Stimulated activated CD4-positive, alpha-beta T cell treated with anti-CD3 and anti-CD28 coated beads, Interleukin-12 subunit alpha, Interleukin-12 subunit beta, amount 100 ng/mL, for 4 hours (primary cell): Measurements from ENCODE around the gene APOD.

Experiments
- DNase-seq: peaks from one replicate; pipeline ENCODE4 v3.0.0-alpha.2; 2020

APOD gene

DNA sequence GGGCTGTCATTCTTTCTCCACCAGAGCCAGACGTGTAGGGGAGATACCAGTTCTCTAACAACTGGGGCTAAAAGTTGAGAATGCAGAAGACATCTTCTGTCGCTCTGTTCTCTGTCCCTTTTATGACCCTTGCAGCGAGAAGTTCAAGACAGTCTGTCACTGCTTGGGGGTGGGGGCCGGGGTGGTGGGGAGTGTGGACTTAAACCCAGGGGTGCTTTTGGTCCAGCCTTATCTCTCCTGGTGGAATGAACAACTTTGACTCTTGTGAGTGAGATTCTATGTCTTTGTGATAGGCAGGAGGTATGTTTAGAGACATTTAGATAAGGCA, 767 bp upstream of the APOD start:
- DNase-seq, result no peak

DNA sequence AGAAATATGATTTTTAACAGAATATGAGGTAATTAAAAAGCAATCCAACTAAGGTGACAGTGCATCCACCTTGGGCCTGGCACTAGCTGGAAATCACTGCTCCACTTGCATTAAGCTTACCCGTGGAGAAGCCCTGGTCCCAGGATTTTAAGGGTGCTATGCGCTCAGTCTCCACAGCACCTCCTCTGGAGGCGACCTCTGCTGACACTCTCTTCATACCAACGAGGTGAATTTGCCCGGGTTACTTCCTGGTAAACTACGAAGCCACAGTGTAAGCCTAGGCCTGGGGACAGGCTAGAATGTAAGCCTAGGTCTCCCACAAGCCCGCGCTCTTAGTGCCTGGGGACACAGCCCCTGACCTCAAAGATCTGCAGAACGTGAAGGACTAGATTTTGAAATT, 793 bp downstream of the APOD start:
- DNase-seq, result no peak

DNA sequence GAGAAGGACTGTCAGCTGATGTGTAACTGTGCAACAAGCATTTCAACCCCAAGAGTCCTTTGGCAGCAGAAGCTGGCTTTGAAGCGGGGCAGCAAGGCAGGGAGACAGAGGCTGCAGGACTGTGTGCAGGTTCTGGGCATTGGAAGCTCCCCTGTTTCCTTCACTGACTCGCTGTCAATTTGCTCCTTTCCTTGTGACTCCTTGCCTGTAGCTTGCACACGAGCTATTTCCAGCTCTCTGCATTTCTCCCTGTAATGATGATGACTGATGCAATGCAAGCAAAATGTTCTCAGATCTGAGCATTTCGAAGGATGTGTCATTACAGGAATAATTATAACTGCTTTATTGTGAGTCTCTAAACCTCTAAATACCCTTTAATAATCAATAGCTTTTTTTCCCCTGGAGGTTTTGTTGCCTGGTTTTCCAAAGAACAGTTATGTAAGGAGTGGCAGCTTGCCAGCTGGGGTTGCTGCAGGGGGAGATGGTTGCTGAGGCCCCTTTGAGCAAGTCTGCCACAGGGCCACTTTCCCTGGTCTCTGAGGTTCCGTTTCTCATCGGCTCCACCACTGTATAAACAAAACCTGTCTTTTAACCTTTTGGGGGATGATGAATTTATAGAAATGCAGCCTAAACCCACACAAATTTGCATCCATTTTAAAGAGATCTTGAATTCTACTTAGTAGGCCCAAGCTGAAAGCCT, 2.8 kb downstream of the APOD start:
- DNase-seq, result no peak

DNA sequence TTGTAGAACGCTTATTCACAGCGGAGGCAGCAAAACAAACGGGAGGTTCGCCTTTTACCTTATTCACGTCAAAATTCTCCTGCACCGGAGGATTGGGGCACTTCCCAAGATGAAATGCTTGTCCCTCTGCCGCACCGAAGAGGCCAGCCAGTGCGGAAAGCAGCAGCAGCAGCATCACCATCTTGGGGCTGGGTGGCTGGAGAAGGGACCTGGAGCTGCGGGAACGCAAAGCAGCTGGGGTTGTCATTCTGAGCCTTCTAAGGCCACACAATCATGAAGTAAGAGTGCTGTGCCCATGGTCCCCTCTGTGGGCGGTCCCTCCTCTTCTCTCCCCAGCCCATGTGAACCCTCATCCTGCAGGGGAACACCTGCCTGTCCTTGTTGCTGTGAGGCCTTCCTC, 4.5 kb downstream of the APOD start:
- DNase-seq, result no peak

DNA sequence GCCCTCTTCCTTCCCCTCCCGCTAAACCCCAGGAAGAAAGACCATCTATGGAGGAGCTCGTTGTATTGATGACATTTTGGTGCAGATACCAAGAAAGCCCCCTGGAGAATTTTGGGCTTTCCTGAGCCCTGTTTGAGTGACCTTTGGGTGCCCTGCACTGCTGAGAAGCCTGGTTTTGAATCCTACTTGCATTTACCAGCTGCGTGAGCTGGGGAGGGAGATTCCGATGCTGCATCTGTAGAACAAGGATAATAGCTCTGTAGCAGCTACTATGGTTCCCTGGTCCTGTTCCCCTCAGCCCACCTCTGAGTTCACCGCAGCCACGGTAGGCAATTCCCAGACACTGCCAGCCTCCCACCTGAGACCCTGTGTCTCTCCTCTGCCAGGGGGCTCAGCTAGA, 5.2 kb downstream of the APOD start:
- no peak for DNase-seq

DNA sequence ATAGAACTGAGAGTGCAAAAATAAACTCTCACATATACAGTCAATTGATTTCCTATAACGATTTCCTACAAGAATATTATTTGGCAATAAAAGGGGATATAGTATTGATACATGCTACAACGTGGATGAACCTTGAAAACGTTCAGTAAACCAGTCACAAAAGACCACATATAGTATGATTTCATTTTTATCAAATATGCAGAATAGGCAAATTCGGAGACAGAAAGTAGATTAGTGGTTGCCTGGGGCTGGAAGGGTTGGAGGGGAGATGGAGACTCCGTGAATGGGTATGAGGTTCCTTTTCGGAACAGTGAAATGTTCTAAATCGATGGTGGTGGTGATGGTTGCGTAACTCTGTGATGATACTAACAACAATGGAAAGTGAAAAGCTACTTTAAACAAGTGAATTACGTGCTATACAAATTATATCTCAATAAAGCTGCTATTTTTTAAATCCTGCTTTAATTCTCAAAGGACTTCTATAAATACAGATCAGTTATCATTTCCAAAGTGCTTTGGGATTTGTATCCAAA, 6.0 kb downstream of the APOD start:
- DNase-seq, result no peak

DNA sequence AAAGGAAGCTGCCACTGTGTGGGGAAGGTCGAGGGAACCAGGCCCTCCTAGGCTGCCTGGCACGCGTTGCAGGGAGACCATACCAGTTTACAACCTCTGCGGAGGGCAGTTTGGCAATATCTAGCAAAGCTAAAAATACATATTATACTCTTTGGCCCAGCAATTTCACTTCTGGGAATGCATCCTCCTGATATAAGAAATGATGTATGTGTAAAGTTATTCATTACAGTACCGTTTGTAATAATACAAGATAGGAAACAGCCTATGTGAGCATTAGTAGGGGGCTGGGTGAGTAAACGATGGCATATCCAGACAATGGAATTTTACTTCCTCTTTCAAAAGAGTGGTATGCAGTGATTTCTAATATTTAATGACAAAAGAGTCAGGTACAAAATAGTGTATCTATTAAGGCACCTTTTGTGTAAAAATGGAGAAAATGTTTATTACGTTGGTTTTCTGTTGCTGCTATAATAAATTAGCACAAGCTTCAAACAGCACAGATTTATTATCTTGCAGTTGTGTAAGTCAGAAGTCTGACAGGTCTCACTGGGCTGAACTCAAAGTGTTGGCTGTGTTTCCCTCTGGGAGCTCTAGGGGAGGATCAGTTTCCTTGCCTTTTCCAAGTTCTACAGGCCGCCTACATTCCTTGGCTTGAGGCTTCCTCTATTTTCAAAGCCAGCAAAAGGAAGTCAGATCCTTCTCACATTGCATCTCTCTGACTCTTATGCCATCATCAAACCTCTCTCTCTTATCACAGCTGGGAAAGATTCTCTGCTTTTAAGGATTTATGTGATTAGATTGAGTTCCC, 9.0 kb downstream of the APOD start:
- DNase-seq, result no peak

DNA sequence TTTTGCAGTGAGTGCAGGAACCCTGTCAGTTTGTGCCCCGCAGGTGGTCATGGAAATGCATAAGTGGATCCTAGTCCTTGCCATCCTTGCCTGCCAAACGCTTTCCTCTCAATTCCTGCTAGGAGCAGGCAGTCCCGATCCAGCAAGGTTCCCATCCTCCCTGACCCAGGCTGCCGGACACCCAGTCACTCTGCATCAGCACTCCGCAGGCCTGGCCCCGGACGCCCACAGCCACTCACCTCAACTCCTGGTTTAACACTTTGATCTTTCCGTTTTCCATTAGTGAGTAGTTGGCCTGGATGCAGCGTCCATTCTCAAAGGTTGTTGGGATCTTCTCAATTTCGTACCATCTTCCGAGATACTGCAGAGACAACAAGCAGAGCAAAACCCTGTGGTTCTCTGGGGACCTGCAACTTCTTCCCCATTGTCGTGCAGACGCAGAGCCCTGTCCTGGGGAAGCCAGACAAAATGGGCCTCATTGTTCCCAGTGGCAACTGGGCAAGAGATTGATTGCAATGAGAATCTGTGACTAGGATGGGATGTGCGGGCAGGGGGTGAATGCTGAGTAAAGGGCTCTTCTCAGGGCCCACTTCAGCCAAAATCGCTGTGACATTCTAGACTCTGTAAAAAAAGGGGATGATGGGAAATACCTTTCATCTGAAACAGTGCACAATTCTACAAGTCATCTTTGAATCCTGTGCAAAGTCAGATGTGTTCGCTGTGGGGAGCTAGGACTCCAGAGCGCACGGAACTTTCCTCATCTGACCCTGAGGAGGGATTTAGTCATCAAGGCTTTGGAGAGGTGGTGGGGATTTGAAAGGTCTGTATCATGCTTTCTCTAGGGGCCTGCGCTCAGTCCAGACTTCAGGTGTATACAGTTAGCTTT, 9.9 kb downstream of the APOD start:
- no peak for DNase-seq

DNA sequence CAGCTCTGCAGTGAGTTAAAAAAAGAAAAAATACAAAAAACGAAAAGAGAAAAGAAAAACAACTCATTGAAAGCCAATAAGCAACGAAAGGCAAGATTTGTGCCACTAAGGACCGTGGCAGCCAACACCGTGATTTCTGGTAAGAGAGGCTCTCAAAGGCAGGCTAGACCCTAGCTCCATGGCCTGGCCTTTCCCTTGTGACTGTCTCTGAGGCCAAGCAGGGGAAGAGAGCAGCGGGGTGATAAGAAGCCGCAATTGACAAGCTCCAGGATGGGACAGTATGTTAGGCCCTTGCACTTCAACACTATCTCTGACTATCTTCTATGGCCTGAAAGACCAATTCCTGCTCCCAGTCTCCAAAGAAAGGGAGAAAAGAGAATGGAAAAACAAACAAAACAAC, 12.4 kb downstream of the APOD start:
- DNase-seq, result no peak

DNA sequence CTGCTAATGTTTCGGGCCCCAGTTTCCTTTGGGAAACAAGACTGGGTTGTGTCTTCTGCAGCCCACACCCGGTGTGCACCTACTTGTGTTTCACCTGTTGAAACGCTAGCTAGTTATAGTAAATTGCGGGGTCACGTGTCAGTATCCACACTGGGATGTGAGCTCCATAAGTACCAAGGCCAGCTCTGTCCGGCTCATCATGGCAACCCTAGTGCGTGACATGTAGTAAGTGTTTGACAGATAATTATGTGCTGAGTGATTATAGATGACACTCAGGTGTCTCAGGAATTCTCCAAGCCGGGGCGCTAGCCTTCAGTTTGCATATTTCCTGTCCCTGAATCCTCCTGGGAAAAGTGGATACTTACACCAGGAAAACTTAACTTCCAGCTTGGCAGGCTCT, 12.8 kb downstream of the APOD start:
- DNase-seq, result no peak

DNA sequence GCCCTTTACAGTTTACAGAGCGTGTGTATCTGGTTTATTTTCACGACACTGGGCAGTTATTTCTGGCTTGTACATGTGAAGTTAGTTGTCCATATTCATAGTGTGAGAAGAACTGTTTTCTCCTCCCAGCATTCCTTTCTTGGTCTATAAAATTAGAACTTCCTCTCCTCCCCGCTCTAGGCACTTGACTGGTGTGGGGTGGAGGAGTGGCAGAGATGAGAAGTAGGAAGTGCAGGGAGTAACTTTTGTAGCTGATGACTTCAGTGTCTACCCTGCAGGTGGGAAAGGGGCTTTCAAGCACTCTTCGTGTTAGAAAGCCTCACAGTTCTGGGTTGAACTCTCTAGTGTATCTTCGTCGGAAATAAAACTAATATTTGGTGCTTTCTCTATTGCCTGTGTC, 13.4 kb downstream of the APOD start:
- no peak for DNase-seq

DNA sequence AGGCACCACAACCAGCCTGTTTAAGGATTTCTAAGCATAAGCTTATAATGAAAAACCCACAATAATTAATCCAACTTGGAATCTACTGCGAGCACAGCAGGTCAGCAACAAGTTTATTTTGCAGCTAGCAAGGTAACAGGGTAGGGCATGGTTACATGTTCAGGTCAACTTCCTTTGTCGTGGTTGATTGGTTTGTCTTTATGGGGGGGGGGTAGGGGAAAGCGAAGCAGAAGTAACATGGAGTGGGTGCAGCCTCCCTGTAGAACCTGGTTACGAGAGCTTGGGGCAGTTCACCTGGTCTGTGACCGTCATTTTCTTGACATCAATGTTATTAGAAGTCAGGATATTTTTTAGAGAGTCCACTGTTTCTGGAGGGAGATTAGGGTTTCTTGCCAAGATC, 15.1 kb downstream of the APOD start:
- DNase-seq, result no peak

DNA sequence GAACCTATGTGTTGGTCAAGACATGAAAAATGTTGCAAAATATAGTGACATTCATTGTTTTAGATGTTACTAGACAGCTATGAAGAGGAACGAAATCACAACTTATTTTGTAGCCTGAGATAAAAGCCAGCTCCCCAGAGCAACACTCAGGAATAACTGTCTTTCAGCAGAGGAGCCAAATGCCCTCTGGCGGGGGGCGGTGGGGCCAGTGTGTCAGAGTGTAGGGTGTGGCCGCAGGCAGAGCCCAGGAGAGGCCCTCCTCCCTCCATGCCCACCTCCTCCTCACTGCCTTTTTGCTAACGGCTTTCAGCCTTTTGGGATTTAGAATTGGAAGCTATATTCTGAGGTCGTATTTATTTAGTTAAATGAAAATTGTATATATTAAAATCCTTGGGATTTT, 16.9 kb downstream of the APOD start:
- DNase-seq, result no peak

DNA sequence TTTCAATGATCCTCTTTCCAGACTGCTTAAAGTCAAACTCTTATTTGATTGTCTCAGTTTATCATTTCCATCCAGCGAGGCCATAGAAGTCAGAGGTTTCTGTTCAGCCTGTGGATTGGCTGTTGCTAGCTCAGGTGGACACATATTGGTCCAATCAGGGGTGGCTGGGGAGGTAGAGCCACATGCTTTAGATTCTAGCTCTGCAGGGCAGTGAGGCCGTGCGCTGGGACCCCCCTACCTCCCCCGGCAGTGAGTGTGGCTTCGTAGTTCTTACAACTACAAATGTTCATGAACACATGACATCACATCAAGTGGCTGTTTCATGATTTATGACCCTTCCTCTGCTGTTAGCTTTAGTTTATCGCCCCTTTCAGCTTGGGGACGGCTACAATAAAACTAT, 18.0 kb downstream of the APOD start:
- DNase-seq, result no peak

DNA sequence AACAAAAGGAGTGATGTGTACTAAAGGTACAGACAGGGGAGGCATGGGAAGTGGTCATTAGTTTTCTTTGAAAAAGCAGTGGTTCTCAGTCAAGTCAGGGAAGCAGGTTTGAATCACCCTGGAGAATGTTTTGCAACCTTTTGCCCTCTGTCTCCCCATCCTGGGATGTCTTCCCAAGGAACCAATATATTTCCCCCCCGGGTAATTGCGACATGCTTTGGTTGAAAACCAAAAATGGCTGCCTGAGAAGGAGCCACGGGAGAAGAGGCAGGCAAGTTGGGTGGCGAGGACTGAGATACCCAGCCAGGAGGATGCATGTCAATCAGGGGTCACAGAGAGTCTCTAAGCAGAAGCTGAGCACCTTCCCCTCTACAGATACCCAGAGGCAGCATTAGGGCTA, 20.4 kb downstream of the APOD start:
- no peak for DNase-seq

DNA sequence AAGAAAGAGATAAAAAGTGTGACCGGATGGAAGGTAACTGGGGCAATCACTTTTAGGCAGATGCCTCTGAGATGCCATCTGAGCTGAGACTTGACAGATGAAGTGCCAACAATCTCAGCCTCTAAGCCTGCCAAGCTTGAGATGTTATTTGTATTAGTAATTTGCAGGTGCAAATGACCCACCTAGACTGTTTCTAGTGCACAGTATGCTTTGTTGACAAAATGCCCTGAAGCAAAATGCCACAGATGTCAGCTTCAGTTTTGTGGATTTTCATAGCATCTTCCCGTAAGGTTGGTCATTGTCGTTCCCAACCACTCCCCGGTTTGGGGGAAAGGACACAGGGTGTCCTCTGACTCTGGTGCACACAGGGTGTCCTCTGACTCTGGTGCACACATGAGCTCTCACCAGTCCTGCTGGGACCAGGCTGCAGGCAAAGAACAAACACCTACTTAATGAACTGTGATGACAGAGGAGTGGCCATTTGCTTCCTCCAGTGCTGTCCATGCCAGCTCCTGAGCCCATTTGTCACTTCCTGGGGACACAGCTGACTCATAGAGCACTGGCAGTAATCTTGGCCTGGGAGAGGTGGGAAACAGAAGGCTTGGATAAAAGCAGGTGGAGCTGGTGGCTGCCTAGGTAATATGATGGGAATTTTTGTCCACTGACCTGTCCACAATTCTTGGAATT, 23.9 kb downstream of the APOD start:
- DNase-seq, result no peak

DNA sequence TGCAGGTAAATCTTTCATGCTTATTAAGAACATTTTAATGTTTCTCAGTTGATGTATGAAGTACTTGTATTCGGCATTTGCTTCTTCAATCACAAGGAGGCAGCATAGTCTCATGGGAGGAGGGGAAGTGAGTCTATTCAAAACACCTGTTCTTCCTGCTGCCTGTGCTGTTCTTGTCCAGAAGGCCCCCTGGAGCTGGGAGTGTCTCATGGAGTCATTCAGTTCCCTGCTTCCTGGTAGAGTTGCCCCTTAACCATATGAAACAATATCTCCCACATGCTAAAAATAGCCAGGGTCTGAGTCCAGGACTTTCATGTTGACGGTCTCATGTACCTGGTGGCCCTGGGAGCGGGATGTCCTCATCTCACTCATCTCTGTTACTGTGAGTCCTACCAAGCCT, 25.1 kb downstream of the APOD start:
- no peak for DNase-seq

DNA sequence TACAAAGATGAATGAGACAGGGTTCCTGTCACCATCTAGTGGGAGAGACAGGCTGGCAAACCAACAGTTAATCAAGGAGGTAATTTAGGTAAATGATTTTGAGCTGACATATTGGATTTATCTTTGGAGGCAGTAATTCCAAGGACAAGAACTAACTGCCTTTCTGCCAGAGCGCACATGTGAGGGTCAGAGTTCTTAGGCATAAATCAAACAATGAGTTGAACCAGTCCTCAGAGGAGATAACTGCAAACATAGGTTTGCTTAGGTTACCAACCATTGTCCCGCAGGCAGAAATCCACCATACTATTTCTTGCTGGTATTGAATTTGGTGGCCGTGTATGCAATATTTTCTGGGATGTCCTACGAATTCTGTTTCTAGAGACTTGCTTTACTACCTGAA, 26.4 kb downstream of the APOD start:
- DNase-seq, result no peak

DNA sequence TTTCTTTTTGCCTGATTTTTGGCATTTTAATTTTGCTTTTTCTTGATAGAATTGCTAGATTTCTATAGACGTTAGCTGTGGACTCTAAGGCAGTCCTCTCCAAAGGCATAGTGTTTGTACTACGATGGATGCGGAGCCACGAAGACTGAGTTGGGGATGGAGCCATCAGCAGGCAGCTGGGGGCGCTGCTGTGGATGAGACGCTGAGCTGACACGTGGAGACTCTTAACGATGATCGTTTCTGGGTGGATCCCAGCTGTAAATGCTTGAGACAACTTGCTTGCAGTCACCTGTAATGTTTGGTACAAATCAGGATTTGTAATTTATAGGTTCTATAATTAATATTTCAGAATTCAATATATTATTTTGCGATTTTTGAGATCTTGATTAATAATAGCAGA, 27.4 kb downstream of the APOD start:
- no peak for DNase-seq

DNA sequence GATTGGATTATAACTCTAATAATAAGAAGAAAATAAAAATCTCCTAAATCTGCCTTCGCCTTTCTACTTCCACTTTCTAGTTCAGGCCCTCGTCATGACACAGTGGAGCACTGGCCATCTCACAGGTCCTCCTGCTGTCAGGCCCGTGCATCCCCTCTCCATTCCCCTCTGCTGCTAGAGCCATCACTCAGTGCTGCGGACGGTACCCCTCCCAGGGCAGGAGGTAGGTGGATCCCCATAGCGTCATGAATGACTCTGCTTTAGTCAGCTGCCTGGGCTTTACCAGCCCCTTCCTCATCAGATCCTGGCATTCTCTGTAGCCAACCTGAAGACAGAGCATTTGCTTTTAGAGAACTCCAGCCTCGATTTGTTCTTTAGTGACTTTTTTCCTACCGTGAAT, 28.6 kb downstream of the APOD start:
- DNase-seq, result no peak

DNA sequence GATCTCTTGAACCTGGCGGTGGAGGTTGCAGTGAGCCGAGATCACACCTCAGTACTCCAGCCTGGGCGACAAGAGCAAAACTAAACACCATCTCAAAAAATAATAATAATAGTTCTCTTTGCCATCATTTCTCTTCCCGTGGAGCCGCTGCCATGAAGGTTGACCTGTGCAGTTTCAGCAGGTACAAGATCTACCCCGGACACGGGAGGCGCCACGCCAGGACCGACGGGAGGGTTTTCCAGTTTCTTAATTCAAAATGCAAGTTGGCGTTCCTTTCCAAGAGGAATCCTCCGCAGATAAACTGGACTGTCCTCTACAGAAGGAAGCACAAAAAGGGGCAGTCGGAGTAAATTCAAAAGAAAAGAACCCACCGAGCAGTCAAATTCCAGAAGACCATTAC, 29.3 kb downstream of the APOD start:
- DNase-seq, result no peak

DNA sequence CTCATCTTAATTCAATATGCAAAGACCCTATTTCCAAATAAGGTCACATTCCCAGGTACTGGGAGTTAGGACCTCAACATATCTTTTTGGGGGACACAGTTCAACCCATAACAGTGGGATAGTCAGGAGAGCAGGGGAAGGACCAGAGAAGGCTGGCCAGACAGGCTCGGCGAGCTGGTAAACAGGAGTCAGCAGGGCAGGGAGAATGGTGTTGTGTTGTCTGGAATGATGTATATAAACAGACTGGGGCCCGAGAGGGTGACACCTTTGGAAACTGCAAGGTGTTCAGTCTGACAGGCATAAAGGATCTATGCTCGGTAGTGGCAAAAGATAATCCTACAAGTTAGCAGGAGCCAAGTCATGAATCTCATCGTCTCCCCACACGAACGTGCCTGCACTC, 30.5 kb downstream of the APOD start:
- no peak for DNase-seq

DNA sequence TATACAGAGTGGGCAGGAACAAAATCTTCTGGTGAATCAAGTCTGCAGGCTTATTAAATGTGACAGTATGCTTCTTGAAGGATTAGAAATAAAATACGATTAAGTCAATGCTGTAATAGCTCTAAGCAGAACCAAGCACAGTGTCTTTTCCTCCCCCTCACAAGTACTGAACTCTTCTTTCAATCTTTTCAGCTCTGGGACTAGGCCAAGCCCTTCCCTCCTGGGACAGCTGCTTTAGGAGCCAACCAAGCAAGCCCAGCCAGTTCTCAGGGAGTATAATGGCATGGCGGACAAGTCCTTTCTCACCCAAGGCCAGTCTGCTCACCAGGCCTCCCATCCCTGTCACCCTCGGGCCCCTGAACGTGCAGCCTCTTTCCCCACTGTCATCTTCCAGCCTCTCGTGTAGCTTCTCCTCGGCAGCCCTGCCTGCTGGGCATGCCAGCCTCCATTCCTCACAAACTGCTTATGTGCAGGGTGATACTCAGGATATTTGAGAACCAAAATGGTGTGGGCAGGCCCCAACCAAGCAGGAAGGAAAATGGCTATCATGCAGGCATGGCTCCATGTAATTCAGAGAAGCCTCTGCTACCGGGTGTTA, 32.3 kb downstream of the APOD start:
- DNase-seq, result no peak
